HG02852 (cell line): ENCODE data around the gene RPL3.

Experiments used
- ATAC-seq: cut with Tn5 transposase; IDR thresholded peaks from one replicate; pipeline ENCODE4 v1.9.1; 2021; ENCODE audit warnings: mild to moderate bottlenecking, moderate library complexity; ENCODE audit not compliant: unreplicated experiment

Gene RPL3

DNA sequence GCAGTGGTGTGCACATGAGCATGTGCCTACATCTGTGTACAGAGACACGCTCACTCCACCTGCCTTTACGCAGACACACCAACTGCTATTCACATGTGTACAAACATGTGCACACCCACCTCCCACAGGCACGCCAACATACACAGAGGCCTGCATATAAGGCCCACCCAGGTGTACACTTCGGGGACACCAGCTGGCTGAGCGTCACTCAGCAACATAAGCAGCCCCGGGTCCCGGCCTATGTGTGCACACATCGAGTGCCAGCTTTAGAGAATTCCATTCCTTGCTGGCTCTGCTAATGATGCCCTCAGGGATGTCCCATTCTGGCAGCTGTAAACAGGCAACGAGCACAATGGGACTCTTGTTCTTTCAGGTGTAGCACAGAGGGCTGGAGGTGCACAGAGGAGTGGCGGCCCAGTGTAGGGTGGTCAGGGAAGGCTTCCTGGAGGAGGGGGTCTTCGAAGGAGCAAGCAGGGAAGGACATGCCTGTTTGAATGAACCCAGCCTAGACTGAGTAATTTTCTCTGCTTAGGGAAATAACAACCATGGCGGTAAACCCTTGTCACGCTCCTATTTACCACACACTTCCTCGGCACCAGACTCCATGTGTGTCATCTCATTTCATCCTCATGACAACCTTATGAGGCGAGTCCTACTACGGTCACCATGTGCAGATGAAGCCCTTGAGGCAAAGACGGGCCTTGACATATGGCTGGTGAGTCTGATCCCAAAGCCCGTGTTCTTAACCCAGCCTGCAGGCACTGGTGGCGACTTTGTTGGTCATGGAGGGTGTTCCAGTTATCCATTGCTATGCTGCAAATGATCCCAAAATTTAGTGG, 35.1 kb downstream of the RPL3 start:
- ATAC-seq = no peak

DNA sequence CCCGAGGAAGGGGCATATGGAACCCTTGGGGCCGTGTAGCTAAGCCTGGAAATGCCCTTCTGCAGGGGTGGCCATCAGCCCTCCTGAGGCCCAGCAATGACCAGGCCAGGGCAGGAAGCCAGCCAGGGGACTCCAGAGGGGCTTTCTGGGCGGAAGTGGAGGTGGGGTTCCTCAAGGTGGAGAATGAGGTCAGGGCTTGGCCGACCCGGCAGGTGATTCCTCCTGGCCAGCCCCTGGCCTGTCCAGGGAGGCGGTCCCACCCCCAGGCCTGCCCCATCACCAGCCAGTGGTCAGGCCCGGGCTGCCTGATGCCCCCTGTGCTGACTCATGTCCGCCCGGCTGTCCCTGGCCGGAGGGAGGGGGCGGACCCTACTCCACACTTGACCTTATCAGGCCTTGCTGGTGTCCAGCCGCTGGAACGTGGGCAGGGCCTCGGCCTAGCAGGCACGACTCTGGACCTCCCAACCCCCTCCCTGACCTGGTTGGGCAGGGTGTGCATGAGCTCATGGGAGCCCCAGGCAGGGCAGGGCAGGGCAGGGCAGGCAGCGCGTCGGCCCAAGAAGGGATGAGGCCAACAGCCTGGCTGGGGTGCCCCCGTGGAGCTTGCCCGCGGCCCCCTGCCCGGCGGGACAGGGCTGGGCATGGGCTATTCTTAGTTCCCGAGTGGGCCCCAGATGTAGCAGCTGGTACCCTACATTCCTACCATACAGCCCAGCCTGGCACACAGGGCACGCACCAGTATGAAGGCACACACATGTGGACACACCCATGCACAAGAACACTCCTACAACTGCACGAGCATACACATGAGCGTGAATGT, 35.9 kb downstream of the RPL3 start:
- ATAC-seq = no peak

- no peak for ATAC-seq
Measured at GRCh38 chr22:39282645-39283321, 36.6 kb downstream of the RPL3 start.

DNA sequence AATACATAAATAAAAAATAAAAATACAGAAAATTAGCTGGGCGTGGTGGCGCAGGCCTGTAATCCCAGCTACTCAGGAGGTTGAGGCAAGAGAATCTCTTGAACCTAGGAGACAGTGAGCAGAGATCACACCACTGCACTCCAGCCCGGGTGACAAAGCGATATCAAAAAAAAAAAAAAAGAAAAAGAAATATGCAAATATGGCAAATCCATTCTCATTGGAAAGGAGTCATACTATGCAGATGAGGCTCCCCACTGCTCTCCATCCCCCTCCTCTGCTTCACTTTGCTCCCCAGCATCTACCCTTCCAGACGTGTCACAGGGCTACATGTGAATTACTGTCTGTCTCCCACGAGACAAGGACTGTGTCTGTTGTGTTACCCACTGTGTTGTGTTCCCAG, 38.3 kb downstream of the RPL3 start:
- no peak for ATAC-seq

DNA sequence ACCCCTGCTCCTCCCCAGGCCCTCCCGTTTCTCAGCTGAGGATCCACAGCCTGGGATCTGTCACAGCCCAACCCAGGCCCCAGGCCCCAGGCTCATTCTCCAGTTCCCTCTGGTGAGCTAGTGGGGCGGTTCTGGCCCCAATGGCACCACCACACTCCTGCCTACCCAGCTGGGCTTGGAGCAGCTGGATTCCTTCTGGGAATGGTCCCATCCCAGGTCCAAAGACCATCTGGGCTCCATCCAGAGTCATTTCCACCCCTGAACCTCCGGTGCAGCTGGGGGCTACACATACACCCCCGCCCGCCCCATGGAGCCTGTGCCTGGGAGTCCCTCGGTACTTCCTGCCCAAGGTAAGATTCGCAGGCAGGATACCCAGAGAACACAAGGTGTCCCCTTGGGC, 39.2 kb downstream of the RPL3 start:
- ATAC-seq = no peak

DNA sequence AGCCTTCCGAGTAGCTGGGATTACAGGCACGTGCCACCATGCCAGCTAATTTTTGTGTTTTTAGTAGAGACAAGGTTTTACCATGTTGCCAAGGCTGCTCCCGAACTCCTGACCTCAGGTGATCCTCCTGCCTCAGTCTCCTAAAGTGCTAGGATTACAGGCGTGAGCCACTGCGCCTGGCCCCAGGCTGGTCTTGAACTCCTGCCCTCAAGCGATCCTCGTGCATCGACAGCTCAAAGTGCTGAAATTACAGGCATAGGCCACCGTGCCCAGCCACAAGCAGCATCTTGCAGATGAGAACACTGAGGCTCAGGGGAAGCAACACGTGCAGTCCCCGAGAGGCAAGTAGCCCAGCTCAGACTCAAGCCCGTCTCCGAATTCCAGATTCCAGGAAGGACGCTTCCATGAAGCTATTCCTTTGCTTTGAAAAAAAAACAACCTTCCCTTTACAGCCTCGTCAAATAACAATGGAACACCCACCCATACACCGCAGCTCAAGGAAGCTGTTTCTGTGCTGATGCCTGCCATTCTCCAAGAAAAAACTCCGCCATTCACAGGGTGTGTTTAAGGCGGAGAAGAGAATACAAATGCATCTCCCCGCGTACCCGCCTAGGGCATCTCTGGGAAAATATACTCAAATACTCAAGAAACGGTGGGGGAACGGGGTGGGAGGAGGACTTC, 40.1 kb downstream of the RPL3 start:
- ATAC-seq = no peak

DNA sequence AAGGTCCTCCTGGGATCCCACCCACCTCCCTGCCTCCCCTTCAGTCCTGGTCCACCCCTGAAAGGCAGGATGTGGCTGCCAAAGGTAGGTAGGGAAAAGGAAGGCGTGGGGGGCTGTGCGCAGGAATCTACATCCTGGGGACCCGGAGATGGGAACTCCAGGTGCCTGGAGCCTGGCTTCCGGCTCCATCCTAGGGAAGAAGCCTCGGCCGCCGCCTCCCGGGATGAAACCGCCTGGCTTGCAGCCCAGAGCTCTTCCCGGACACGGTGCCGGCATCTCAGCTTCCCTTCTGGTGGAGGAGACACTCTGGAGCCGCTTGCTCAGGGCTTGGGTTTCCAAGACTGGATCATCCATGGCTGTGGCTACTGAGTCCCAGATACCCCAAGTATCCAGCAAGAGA, 41.4 kb downstream of the RPL3 start:
- no peak for ATAC-seq

- no peak for ATAC-seq
Measured at GRCh38 chr22:39277142-39277607, 42.2 kb downstream of the RPL3 start.

GRCh38 chr22:39276440-39277141, 42.8 kb downstream of the RPL3 start:
- no peak for ATAC-seq

DNA sequence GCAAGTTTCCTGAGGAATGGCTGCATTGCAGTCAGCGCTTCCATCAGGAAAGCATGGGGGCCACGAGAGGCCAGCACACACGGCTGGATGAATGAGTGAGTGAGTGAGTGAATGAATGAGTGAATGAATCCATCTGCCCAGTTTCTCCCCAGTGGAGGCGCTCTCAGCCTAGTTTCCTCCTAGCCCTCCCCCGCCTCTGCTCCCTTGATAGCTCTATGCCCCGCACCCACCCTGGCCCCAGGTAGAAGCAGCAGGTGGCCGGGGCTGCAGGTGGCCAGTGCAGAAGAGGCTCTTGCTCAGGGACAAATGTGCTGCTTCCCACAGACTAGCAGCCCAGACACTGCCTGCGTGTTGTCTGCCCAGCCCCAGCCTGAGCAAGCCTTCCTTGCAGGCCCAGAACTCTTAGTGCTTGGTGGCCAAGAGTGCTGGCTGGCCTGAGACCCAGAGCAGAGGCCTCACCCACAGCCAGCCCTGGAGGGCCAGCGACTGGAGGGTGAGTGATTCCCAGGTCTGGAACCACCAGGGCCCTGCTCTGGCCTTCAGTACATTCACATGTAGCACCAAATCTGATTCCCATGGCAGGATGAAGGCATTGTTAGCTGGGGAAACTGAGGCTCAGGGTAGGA, 43.5 kb downstream of the RPL3 start:
- ATAC-seq = no peak

DNA sequence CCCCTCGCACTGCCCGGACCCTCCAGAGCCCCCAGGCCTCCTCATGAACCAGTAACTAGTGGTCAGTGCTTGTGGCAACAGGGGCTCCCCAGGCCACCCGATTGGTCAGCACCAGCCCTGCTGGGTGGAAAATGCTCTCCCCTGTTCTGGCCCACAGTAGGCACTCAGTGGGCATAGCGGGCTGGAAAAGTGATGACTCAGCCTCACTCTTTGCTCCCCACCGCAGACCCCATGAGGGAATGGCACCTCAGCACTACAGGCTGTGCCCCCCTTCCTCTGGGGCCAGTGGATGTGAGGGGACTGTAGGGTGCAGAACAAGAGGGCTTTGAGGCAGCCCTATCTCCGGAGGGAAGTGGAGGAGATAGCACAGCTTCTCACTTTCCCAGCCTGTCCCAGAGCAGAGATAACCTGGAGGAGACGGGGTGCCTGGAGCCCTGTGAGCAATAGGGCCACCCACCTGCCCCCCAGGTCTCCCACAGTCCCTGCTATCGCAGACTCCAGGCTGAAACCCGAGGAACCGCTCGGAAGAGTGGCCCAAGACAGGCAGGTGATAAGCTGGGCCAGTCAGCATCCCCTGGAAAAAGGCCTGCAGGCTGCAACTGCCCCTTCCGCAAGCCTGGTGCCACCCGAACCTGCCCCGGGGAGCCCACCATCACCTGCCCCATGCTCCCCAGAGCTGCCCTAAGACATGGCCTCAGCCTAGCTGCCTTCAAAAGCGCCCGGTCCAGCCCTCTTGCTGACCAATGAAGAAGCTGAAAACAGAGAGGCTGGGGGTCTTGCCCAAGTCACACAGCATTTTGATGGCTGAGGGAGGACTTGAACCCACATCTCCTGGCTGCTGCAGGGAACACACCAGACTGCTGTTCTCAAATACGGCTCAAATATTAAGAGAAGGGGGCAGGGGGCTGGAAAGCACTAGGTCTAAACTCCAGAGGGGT, 45.2 kb downstream of the RPL3 start:
- no peak for ATAC-seq

DNA sequence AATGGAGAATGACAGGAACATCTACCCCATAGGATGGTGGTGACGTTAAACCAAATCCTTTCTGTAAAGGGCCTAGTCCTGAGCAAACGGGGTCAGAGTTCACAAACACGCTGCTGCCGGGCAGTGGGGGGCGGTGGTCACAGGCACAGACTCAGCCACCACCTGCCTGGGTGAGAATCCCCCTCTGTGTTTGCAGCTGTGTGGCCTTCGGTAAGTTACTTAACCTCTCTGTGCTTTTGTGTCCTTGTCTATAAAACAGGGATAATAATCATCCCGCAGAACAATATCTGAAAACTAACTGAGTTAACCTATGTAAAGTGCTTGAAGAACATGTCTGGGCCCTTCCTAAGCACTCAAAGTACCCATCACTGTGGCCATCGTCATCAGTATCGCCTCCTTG, 48.6 kb downstream of the RPL3 start:
- ATAC-seq = no peak

GRCh38 chr22:39270280-39270679, 49.1 kb downstream of the RPL3 start:
- ATAC-seq = no peak

GRCh38 chr22:39269095-39269790, 50.2 kb downstream of the RPL3 start:
- no peak for ATAC-seq

GRCh38 chr22:39268645-39269044, 50.8 kb downstream of the RPL3 start:
- ATAC-seq = no peak

DNA sequence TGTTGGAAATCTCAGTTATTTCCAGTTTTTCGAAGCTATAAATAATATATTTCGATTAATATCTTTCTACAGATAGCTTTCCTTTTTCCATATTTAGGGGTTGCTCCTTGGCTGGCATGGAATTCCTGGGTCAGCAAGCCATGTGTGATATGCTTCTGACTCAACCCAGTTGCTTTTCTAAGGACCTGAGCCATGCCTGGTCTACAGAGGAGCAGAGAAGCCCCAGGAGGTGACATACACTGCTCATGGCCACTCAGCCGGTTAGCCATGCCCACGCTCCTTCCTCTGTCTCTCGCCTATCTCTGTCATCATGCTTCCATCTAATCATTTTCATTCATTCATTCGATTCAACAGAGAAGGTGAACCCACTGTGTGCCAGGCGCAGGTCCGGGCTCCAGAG, 51.4 kb downstream of the RPL3 start:
- no peak for ATAC-seq

DNA sequence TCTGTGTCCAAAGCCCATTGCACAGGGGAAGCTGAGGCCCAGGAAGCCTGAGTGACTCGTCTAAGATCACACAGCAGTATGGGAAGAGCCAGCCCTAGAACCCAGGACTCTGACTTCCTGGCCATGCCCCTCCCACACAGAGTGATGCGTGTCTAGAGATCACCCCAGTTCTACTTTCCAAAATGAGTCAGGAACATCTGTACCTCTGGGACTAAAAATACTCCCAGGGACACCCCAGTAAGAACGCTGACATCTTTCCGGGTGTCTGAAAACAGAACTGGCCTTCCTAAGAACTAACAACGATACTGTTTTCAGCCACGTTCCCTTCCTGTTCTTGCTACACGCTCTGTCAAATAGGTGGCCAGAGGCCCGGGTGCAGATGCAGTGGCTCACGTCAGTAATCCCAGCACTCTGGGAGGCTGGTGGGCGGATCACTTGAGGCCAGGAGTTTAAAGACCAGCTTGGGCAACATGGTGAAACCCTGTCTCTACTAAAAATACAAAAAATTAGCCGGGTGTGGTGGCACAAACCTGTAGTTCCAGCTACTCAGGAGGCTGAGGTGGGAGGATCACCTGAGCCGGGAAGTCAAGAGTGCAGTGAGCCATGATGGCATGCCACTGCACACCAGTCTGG, 52.9 kb downstream of the RPL3 start:
- peak; percentile 77 for ATAC-seq
